HG03432 (cell line): ENCODE measurements around the gene NFIX.

Experiments
- ATAC-seq: cut with Tn5 transposase; IDR thresholded peaks from one replicate; pipeline ENCODE4 v1.9.1; 2021; ENCODE audit warnings: mild to moderate bottlenecking, moderate library complexity; ENCODE audit not compliant: unreplicated experiment

The NFIX gene

DNA sequence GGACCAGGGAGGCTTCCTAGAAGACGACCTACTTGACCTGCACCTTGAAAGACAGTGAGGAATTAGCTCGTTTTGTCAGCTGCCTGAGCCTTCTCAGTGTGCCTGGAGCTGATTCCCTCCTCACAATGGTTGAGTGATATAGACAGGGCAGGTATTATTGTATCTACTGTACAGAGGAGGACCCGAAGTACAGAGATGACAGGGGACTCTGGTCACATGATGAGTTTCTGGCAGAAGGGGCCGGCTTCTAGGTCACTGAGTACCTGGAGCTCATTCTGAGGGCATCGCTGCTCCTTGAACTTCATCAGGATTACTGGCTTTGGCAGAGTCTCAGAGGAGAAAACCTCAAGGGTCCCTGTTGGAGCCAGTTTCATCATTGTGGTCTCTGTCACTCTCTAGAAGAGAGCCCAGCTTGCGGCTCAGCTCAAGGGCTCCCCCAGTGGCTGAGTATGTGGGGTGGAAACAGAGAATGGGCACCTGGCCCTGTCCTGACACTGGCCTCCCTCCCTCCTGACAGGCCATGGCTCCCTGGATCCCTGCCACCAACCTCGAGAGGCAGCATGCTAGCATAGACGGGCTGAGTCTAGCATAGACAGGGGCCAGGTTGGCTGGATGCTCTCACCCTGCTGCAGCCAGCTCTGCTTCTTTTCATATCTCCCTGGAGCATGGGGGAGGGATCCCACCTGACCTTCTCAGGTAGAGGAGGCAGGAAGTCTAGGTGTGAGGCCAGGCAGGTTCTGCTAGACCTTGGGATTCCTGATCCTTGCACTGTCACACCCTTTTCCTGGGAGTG, 38.7 kb downstream of the NFIX start:
- ATAC-seq = no peak

DNA sequence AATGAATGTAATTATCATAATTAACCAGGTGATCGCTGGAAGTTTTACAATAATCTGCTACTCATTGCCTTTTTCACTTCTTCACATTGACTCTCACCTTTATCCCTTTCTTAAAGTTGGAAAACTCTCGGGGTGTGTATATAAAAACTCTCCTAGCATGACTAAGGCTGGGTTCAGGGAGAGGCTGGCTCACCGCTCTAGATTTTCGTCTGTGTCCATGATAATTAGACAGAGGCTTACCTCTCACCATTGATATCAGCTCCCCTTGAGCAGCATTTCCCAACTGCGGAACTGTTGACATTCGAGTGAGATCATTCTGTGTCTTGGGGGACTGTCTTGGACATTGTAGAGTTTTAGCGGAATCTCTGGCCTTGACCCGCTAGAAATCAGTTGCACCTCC, 39.4 kb downstream of the NFIX start:
- ATAC-seq = no peak

DNA sequence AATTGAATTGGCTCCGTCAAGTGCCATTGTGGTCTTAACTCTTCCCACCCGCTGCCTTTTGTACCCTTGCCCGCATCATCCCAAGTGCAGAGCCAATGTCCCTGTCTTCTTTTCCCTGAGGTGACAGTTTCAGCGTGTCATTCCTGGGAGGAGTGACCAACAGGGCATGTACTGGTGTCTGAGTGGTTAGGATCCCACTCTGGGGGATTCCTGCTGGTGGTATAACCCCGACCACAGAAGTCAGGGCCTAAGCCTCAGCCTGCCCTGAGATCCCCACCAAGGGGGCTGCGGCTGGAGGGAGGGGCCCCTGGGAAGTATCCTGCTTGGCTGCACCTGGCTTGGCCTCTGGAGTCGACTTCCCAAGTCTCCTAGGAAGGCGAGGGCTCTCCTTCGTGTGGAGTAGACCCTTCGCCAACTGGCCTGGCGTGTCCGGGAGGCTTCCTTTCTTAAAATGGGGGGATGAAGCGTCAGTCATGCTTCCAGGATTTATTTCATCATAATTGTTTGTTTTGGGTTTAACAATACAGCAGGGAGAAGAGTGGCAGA, 40.6 kb downstream of the NFIX start:
- no peak for ATAC-seq

DNA sequence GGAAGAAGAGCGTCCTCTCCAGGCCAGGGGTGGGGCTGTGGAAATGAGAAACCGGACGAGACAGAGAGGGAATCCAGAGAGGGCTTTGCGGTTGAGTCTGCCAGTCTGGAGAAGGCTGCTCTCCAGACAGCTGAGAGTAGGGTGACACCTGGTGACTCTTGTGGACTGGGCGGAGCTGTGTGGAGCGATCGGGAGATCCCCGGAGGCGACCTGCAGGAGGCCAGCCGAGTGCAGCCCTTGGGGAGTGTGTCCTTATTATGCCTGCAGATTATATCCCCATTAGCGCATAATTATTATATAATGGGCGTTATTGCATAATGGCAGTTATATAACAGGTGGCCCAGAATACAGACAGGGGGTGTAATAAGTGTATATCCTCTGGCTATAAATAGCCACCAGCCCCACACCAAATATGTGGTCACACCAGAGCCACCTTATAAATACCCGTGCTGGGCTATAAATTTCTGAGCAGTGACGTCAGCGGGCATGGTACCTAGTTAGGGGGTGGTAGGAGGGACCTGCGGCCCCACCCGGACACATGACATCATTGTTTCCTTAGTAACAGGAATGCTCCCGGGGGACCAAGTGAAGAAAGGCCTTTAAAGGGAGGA, 41.2 kb downstream of the NFIX start:
- no peak for ATAC-seq

DNA sequence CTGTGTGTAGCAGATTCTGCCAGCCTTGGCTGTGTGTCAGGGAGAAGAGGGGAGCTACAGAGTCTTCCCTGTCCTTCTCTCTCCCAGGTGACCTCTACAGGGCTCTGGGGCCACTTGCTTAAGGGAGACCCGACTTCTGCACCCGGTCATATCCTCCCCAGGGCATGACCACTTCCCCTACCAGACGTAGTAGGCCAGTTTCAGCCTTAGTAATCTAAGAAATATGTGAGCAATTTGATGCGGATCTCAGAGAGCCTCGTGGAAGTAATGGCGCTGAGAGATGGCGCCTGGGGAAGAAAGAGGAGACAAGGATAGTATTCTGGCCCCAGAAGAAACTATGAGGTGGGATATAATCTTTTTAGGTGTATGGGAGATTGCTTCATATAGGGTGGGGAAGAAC, 41.9 kb downstream of the NFIX start:
- no peak for ATAC-seq

DNA sequence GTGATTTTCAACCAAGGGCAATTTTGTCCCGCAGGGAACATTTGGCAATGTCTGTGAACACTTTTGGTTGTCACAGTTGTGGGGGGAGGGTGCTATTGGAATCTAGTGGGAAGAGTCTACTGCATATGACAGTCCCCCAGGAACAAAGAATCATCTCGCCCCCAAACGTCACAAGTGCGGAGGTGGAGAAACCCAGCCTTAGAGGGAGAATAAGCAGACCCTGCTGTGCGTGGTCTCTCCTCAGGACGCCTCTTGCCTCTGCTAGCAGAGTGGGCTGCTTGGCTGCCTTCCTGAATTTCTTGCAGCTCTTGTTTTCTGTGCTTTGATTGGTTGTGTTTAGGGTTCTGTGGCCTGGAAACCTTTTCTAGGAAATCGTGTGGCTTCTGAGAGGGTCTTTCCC, 42.5 kb downstream of the NFIX start:
- ATAC-seq = no peak

DNA sequence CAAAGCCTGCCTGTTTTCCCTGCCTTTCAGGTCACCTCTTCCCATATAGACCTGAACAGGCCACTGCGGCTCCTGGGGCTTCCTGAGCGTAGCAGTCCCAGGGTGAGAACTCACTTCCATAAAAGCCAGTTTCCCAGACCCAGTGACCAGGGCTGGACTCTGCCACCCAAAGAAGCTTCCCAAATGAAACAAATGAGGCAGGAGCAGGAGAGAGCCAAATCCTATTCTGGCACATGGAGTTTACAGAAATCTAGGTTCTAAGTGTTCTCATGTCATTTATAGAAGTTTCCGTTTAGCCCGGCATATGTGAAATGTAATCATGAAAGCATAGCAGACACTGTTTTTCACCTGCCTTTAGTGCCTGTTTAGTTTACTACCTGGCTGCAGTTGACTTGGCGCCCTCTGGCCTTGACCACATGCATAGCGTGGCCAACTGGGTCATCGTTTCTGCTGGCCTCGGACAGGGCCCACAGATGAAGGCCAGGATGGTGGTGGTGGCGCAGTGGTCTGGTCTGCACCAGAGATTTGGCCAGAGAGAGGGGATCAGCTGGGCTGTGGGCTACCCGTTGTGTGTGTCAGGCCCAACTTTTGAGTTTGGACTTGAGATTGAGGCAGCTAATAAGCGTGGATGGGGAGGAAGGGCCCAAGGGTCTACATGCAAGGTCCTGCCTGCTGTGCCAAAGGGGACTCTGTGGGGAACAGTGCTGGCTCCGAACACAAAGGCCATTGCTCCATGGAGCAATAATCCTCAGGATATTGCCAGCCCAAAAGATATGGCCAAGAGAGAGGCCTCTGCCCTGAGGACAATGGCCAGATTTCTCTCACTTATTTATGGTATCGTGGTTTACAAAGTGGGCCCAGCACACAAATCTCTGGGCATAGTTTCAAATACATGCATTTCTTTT, 43.3 kb downstream of the NFIX start:
- no peak for ATAC-seq

DNA sequence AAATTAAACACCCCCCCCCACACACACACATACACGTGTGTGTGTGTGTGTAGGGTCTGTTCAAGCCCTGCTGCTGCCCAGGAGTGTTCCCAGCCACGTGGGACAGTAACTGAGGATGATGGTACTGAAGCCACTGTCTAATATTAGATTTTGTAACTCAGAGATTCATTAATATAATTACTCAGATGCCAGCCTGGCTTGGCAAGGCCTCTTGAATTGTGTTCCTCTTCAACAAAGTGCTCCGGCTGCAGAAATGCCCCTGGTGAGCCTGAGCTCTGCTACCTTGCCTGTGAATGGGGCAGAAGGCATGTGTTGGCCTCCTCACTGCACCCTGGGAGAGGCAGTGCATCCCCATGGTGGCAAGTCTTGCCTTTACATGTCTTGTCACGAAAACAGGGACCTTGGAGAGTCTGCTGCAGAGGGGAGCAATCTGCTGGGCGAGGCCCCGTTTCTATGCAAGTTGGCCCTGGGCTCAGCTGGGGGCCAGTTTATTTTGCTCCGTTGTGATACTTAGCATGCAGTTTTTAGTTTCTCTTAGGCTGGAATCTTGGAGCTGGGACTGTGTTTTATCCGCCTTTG, 44.0 kb downstream of the NFIX start:
- no peak for ATAC-seq

DNA sequence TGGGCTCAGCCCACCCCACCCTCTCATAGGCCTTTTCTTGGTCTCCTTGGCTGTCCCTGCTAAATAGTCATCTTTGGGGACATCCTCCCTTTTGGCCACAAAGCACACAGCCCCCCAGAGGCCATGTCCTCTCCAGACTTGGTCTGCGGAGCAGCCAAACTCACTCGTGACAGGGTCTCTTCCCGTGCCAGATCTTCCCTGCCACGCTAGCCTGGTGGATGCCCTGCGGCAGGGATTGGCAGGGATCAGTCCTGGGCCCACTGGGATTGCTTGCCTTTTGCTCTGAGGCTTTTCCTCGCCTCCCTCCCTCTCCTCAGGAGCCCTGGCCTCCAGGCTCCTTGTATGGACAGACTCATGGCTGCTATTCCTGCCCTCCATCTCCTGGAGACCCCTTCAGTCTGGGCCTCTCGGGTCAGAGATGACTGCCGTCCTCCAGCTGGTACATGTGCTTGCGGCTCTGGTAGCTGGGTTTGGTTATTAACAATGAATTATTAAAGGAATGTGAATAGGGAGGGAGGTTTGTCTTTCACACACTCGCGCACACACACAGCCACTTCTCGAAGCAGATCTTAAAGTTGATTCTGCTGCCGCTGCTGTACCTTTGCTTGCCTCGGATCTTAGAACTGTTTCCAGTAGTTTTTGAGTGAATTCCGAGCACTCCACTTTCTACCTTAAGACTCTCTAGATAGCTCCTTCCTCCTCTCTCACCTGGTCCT, 45.1 kb downstream of the NFIX start:
- ATAC-seq = no peak

DNA sequence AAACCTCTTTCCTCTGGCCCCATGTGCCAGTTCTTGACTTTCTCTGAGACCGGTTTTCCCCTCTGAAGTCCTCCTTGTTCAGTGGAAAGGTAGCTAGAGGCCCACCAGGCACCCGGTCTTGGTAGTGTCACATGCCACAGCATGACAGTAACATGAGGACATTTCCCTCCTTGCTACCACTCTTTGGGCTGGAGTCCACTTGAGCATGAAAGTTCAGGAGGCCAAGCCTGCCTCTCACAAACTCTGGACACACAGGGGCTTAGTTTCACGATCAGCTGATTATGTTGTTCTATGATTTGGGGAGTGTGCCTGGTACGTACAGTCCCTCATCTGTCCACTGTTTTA, 45.6 kb downstream of the NFIX start:
- ATAC-seq = no peak

DNA sequence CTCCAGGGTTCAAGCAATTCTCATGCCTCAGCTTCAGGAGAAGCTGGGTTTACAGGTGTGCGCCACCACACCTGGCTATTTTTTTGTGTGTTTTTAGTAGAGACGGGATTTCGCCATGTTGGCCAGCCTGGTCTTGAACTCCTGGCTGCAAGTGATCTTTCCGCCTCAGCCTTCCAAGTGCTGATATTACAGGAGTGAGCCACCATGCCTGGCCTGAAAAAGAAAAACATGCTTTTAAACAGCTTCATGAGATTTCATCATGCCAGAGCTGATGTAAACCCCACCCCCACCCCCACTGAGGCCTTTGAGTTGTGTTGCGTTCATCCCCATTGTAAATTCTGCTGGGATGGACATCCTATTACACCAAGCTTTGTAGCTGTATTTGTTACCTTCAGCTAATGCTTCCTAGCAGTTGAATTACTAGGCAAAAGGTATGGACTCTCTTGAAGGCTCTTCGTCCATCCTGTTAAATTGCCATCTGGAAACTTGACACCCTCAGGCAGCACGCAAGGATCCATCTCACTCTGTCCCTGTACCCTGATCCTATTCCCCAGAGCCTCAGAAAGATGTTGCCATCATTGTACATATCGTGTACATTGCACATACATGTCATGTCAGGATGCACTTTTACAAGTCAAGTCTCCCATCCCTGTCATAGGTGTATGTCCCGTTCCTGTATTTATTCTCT, 47.3 kb downstream of the NFIX start:
- no peak for ATAC-seq

DNA sequence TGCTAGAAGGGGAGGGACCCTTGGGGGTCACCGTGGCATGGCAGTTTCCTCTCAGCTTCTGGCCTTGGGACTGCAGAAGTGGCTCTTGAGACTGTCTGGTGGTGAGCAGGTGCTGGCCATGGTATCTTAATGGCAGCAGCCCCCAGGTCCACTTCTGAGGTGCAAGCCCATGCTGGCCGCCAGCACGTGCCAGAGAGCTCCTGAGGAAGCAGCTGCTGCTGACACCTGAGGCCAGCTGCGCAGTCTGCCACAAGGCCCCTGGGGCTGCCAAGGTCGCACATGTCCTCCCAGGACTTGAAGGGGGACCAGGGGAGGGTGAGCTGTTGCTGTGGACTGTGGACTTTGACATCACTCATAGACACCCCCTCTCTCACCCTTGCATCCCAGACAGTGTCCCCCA, 48.0 kb downstream of the NFIX start:
- ATAC-seq = no peak

DNA sequence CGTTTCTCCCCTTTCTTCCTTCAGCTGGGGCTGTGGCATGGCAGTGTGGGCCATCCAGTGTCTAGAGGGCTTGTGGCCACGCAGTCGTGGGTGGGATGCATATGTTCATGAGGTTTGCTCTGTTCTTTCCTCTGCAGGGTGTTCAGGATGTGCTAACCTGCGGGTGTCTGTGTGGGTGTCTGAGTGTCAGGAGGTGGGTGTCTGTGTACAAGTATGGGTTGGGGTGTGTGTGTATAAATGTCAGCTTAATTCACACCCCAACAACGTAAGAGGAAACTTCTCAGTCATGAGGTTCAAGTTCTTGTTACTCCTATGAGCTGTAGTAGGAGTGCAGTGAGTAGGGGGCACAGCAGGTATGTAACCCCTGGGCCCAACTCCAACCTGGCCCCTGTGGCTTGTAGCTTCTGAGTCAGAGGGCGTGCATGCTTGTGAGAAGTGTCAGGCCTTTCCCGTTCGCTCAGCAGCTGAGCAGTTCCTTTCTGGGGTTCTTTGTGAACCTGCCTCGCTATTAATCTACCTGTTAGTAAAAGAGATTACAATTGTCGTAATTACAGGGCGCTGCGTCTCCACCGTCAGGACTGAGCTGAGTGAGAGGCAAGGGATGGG, 49.1 kb downstream of the NFIX start:
- no peak for ATAC-seq

DNA sequence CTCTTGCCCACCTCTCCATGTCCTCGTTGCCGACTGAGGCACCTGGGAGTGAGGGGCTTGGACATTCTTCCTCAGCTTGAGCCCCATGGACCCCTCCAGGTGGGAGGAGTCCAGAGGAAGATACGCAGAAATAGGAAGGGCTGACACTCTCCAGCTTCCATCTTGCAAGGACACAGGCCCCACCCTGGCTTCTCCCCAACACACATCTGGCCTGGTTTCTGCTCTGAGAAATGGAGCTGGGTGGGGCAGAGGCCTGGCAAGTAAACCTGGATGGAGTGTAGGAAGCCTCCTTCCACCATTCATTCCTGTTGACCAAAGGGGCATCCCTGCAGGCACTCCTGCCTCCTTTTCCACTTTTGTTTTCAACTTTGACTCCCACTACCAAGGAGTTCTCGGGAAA, 50.5 kb downstream of the NFIX start:
- no peak for ATAC-seq

DNA sequence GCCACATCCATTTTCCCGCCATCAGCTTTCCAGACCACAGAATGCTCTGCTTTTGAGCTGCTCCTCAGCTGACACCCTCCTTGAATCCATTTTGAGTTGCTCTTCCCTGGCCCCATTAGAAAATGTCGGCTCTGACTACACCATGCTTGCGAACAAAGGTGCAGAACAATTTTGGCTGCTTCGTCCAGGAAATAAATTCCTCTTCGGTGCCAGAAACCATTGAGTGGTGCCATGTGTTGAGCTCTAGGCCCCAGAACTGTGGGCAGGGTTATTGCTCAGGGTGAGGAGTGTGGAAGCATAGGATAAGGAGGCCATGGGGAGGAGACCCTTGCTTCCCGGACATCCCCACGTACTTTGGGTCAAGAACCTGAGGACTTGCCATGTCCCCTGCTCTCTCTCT, 52.1 kb downstream of the NFIX start:
- ATAC-seq = no peak

DNA sequence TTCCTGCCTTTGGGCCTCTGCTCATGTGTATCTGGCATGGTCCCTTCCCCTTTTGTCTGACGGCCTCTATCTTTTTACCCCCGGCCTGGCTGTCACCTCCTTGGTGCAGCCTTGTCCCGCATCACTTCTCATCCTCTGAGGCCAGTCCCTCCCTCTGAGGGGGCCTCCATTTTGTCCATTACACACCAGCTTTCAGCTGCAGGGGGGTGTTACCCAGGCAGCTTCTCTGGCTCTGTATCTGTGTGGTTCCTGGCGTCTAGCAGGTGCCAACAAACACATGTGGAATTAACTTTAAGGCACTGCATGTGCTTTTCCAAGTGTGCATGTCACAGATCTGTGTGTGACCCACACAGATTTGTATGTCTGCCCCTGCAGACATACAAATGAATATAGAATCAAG, 55.0 kb downstream of the NFIX start:
- ATAC-seq = no peak

DNA sequence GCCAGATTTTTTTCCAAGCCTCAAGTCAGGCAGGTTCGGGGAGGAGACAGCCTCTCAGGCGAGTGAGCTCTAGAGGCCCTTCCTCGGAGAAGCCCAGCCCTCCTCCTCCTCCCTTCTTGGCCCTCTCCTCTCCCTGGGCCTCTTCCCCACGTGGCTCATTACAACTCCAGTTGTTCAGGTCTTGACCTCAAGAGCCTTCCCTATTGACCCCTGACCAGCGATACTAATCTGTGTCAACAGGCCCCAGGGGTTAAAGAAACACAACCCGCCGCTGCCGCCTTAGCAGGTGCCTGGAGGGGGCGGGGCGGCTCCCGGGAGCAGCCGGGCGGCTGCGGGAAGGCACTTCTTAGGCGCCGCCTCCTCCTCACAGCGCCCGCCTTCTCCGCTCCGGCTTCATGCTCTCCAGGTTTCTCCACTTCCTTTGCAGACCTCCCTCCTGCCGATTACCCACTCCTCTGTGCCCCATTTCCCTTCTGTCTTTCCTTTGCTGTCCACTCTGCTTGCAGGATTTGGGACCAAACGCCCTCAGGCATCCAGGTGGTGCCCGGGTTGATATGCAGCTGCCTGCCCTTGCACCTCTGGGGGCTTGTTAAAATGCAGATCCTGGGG, 56.4 kb downstream of the NFIX start:
- no peak for ATAC-seq

DNA sequence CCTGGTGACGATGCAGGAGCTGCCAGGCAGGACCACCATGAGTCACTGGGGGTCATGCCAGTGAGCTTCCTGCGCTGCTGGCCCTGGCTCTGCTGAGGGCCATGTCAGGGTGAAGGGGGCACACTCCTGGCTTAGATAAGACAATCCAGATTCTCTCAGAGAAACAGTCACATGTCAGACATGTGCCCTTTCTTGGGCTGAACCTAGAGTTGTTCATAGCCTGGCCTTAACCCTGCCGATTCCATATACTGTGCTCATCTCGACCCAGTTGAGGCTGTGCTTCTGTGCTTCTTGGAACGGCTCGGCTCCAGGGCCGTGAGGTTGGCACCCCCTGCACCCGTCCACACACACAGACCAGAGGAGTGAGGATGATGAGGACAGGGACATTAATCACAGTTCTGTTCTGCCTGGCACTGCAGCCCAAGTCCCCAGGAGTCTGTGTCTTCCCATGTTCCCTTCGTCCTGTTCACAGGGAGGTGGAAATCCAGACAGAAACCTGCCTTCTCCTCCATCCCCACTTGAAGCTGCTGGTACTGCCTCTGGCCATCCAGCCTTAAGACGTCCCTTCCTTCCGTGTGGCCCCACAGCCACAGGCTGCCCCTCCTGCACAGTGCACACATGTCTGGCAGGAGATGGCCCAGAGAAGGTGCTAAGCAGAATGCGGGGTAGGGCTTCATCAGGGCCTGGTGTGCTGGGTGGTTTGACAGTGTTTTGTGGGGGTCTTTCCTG, 57.3 kb downstream of the NFIX start:
- no peak for ATAC-seq

DNA sequence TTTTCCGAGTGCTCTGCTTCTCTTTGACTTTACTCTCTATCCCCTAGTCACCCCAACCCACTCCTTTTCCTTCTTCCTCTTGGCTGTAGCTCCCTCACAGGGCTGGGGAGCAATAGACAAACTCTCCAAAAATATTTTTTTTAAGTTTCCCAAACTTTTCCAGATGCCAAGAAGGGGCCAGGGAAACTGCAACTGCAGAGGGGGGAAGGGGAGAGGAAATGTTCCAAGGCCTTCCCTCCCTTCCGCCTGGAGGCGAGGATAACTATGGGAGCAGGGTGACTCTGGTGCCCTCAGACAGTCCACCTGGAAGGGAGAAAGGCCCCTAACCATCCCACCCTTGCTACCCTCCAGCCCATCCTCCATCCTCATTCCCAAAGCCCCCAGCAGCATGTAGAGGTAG, 58.0 kb downstream of the NFIX start:
- no peak for ATAC-seq
